Globus pallidus (tissue), 1 donor: ENCODE results near the gene SUCLG2.

Experiments
- DNase-seq: peaks from one replicate; pipeline ENCODE4 v3.0.0-alpha.2; 2015; ENCODE audit warnings: low spot score

Gene SUCLG2, protein sequence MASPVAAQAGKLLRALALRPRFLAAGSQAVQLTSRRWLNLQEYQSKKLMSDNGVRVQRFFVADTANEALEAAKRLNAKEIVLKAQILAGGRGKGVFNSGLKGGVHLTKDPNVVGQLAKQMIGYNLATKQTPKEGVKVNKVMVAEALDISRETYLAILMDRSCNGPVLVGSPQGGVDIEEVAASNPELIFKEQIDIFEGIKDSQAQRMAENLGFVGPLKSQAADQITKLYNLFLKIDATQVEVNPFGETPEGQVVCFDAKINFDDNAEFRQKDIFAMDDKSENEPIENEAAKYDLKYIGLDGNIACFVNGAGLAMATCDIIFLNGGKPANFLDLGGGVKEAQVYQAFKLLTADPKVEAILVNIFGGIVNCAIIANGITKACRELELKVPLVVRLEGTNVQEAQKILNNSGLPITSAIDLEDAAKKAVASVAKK

DNA sequence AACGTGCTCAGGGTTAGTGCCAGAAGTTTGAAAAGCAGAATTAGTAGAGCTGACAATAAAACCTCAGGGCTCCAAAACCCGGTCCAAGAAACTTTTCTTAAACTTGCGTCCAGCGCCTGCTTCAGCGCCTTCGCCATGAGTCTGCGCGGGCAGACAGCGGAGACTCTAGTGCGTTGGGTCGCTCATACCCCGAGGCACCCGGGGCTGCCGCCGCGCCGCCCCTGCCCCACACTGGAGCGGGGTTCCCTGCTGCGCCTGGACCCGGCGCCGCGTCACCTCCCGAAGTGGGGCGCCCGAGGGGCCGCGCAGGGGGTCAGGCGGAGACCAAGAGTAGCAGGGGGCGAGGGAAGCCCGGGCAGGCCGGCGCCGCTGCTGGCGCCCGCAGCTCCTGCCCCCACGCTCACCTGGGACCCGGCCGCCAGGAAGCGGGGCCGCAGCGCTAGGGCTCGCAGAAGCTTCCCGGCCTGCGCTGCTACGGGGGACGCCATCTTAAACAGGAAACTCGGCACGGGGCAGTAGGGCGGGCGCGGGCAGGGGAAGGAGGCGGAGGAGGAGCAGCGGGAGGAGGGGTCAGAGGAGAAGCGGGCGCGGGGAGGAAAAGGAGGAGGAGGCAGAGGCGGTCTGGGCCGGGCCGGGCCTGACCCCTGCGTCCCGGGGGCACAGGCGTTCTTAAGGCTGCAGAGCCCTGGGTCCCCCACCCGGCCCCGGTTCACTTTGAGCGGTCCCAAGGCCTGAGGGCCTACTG, at the start of gene SUCLG2:
TSS of gene SUCLG2 (minus strand) at position 514 of the 745 bp plus-strand sequence. CDS start at position 488, 26 bp downstream.
- peak; percentile 79 for DNase-seq

- DNase-seq: no peak
Observed at GRCh38 chr3:67700596-67700995, 46.2 kb upstream of the SUCLG2 start.

- DNase-seq: no peak
Observed at GRCh38 chr3:67699882-67700281, 45.5 kb upstream of the SUCLG2 start.

DNA sequence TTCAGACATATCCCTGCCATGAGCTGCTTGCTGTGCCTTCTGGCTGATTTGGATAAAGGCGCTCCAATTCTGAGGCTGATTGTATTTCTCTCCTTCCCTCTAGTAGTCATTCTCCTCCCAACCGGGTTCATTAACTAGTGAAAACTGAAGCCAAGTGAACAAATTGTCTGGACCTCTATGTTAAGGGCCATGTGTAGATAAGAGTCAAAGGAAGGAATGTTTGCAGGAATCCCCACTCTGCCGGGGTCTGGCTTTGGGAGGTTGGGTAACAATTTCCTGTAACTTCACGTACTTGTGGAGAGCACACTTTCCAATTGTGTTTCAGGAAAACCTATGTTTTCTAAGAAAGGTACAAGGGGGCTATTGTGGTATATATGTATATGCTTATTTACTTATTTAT, 38.2 kb upstream of the SUCLG2 start:
- DNase-seq: no peak

GRCh38 chr3:67691926-67692325, 37.5 kb upstream of the SUCLG2 start:
- DNase-seq: no peak

- DNase-seq: no peak
Observed at GRCh38 chr3:67691207-67691606, 36.8 kb upstream of the SUCLG2 start.

- DNase-seq: no peak
Observed at GRCh38 chr3:67689806-67690205, 35.4 kb upstream of the SUCLG2 start.

- no peak for DNase-seq
Observed at GRCh38 chr3:67688231-67688630, 33.8 kb upstream of the SUCLG2 start.

DNA sequence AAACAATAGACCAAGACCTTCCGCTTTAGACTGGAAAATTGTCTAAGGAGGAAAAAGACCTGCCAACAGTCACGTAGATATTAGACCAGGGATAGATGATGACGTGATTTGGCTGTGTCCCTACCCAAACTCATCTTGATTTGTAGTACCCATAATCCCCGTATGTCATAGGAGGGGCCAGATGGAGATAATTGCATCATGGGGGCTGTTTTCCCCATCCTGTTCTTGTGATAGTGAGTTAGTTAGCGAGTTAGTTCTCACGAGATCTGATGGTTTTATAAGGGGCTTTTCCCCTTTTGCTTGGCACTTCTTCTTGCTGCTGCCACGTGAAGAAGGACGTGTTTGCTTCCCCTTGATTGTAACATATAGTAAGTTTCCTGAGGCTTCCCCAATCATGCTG, 31.7 kb upstream of the SUCLG2 start:
- DNase-seq: no peak

GRCh38 chr3:67685499-67685898, 31.1 kb upstream of the SUCLG2 start:
- DNase-seq: no peak

- no peak for DNase-seq
Observed at GRCh38 chr3:67684211-67684610, 29.8 kb upstream of the SUCLG2 start.

- no peak for DNase-seq
Observed at GRCh38 chr3:67683522-67683921, 29.1 kb upstream of the SUCLG2 start.

GRCh38 chr3:67678665-67679064, 24.3 kb upstream of the SUCLG2 start:
- no peak for DNase-seq

DNA sequence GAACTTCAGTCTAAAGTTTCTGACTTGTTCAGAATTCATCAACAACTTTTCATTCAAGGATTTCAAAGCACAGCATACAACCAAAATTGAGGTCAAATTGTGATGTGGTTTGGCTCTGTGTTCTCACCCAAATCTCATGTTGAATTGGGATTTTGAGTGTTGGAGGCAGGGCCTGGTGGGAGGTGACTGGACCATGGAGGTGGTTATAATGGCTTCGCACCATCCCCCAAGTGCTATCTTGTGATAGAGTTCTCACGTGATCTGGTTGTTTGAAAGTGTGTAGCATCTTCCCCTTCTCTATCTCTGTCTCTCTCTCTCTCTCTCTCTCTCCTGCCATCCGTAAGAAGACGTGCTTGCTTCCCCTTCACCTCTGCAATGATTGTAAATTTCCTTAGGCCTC, 19.6 kb upstream of the SUCLG2 start:
- no peak for DNase-seq

DNA sequence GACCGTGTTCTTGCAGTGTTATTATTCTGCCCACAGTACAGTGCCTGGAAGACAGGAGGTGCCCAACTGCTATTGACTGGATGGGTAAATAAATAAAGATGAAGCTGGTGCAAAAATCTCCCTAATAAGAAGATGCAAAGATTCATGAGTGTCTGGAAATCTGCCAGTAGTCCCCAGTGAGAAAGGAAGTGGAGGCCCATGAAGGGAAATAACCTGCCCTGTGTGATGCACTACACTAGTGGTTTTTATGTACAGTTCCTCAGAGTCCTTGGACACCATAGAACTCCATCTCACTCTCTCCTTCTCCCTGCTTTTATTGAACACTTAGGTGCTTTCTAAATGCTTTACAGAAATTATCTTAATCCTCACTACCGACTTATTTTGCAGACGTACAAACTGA, 8.3 kb upstream of the SUCLG2 start:
- no peak for DNase-seq

GRCh38 chr3:67661089-67661488, 6.7 kb upstream of the SUCLG2 start:
- no peak for DNase-seq

- no peak for DNase-seq
Observed at GRCh38 chr3:67657192-67657591, 2.8 kb upstream of the SUCLG2 start.

GRCh38 chr3:67656614-67657013, 2.2 kb upstream of the SUCLG2 start:
- DNase-seq: no peak

DNA sequence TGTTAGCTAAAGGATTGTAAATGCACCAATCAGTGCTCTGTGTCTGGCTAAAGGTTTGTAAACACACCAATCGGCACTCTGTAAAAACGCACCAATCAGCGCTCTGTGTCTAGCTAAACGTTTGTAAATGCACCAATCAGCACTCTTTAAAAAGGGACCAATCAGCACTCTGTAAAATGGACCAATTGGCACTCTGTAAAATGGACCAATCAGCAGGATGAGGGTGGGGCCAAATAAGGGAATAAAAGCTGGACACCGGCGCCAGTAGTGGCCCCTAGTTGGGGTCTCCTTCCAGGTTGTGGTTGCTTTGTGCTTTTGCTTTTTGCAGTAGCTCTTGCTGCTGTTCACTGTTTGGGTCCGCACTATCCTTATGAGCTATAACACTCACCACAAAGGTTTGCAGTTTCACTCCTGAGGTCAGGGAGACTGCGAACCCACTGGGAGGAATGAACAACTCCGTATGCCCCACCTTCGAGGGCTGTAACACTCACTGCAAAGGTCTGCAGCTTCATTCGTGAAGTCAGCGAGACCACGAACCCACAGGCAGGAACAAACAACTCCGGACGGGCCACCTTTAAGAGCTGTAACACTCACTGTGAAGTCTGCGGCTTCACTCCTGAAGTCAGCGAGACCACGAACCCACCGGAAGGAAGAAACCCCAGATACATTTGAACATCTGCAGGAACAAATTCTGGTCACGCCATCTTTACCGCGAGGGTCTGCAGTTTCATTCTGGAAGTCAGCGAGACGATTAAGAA, 1.1 kb upstream of the SUCLG2 start:
- no peak for DNase-seq

- DNase-seq: no peak
Observed at GRCh38 chr3:67654844-67655177, 399 bp upstream of the SUCLG2 start.

- peak; percentile 12 for DNase-seq
Observed at GRCh38 chr3:67653425-67654098, 850 bp downstream of the SUCLG2 start.

- no peak for DNase-seq
Observed at GRCh38 chr3:67650084-67650483, 4.3 kb downstream of the SUCLG2 start.
